ENCODE data around the gene KRI1. TPM values are rescaled to one million over a fixed set of nuclear protein-coding genes. Genes with fewer than 3 reads are reported as not detected.
A peak's percentile ranks its signal among the peaks of the same experiment; 100 is the strongest.

Gene KRI1
- total and polyA plus RNA-seq, 7 donors = 7.2 to 28.9 (median 14.5) TPM

DNA sequence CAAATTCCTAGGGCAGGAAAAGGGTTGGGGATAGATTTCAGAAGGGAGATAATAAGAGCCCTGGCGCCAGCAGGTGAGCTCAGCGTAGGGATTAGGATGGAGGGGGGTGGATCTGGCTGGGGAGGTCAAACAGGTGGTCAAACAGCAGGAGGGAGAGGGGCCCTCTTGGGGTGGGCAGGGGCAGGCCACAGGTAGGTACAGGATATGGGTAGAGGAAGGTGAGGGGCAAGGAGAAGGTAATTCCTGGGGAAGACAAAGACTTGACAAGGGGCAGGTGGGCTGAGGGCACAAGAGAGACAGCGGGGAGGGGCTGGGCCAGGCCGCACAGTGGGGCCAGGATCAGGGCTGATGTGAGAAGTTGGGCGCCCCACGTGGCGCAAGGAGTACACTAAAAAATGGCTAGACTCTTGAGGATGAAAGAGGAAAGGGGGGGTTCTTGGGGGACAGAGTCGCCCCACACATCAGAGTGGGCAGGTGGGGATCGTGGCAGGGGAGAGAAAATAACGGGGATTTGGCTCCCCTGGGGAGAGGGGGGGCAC lies 713 bp downstream of the KRI1 start:
- DNase-seq = peak; percentile 77
- TF ChIP-seq POLR2A (IDR thresholded peaks at IDR 0.05) (no peak), POLR2AphosphoS5 (IDR thresholded peaks at IDR 0.05) (no peak), EP300 (IDR thresholded peaks at IDR 0.05) (no peak)
- TF ChIP-seq, protein P1, sequence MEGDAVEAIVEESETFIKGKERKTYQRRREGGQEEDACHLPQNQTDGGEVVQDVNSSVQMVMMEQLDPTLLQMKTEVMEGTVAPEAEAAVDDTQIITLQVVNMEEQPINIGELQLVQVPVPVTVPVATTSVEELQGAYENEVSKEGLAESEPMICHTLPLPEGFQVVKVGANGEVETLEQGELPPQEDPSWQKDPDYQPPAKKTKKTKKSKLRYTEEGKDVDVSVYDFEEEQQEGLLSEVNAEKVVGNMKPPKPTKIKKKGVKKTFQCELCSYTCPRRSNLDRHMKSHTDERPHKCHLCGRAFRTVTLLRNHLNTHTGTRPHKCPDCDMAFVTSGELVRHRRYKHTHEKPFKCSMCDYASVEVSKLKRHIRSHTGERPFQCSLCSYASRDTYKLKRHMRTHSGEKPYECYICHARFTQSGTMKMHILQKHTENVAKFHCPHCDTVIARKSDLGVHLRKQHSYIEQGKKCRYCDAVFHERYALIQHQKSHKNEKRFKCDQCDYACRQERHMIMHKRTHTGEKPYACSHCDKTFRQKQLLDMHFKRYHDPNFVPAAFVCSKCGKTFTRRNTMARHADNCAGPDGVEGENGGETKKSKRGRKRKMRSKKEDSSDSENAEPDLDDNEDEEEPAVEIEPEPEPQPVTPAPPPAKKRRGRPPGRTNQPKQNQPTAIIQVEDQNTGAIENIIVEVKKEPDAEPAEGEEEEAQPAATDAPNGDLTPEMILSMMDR (IDR thresholded peaks at IDR 0.05) = no peak
- Histone ChIP-seq H3K9me3 (no peaks in the 10 kb centered on the region), H3K27me3 (no peaks in the 10 kb centered on the region), H3K36me3 (peaks cover 2 to 18% (median 9%) of the 10 kb centered on the region in 4 donors), H3K4me1 (peaks cover 0 to 46% (median 39%) of the 10 kb centered on the region in 4 donors), H3K4me3 (peak overlapping the region; percentile 61 to 95 (median 84)), H3K27ac (peak overlapping the region; percentile 82 to 94 (median 90))
- WGBS, 2 donors = 11 to 19% methylated on average over 10 of the region's 10 CpGs
- intact Hi-C loops (cut with DNase I) = loop anchor here (5.0 kb wide), 1 partner anchor 163 kb away; the partner anchor contains the start of gene CDC37

DNA sequence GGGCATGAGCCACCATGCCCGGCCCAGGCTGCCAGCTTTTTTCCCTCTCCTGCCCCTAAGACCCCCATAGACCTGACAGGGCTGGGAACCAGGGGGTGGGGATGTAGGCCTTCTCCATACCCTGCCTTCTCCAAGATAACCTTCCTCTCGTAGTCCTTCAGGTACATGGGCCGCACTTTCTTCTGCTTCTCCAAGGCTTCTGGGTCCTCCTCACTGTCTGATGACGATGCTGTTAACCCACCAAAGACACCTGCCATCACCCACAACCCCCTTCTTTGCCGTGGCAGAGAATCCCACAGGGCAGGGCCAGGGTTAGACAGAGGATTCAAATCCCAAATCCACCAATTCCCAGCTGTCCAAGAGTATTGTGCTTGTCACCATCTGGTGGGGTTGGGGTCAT lies 3.2 kb downstream of the KRI1 start:
- no peak overlapping the region for H3K27ac ChIP-seq
- no peaks in the 10 kb centered on the region for H3K27me3 ChIP-seq
- peaks cover 15 to 42% (median 24%) of the 10 kb centered on the region in 4 donors for H3K36me3 ChIP-seq
- peaks cover 0 to 29% (median 23%) of the 10 kb centered on the region in 4 donors for H3K4me1 ChIP-seq
- no peak for TF ChIP-seq POLR2A (IDR thresholded peaks at IDR 0.05)
- TF ChIP-seq EP300 (IDR thresholded peaks at IDR 0.05) = no peak
- no peak for TF ChIP-seq POLR2AphosphoS5 (IDR thresholded peaks at IDR 0.05)
- TF ChIP-seq, protein P1 (IDR thresholded peaks at IDR 0.05) = no peak
- DNase-seq = no peak
- no peak overlapping the region for H3K4me3 ChIP-seq
- intact Hi-C loops (cut with DNase I) = no loop called here
- WGBS, 2 donors = 89 to 93% methylated on average over 5 of the region's 5 CpGs
- no peaks in the 10 kb centered on the region for H3K9me3 ChIP-seq

DNA sequence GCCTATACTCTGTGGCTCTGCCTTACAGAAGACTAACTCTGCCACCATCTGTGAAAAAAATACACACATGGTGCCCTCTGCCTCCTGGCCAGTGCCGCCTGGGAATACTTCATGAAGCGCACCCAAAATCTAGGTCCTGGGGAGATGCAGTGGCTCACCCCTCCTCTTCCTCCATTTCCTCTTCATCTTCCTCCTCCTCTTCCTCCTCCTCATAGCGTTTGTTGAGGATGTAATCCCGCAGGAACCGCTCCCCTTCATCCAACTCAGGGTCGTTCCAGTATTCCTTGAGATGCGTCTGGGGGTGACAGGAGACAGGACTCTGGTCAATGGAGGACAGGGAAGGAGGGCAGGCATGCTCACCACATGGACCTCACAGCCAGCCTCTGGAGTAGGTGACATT lies 5.7 kb downstream of the KRI1 start:
- TF ChIP-seq POLR2A (IDR thresholded peaks at IDR 0.05) = no peak
- TF ChIP-seq EP300 (IDR thresholded peaks at IDR 0.05) = no peak
- TF ChIP-seq, protein P1 (IDR thresholded peaks at IDR 0.05) = no peak
- no peak for TF ChIP-seq POLR2AphosphoS5 (IDR thresholded peaks at IDR 0.05)

DNA sequence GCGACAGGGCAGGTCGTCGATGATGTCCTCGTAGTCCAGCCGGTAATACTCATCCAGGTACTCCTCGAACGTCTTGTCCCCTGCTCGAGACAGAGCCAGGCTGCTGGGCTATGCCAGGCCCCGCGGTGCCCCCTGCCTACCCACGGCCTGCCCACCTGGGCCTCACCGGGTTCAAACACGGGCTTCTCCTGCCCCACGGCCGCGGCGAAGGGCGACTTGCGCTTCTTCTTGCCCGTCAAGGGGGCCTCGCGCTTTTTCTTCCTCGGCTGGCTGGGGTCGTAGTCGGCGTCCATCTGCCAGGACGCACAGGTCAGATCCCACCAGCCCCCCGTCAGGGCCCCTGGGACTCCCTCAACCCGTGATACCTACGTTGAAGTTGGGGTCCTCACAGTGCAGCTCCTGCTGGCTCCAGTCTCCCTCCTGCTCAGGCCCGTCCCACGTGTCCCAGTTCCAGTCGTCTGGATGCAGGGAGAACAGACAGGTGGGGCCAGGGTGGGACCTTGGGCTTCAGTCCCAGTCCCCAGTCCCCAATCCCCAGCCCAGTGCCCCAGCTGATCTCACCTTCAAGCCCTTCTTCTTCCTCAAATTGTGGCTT lies 8.1 kb downstream of the KRI1 start:
- intact Hi-C loops (cut with DNase I) = no loop called here
- Histone ChIP-seq H3K36me3 (peaks cover 33 to 92% (median 42%) of the 10 kb centered on the region in 4 donors), H3K9me3 (no peaks in the 10 kb centered on the region), H3K27me3 (no peaks in the 10 kb centered on the region), H3K27ac (no peak overlapping the region), H3K4me3 (no peak overlapping the region), H3K4me1 (no peaks in the 10 kb centered on the region)
- no peak for DNase-seq
- TF ChIP-seq POLR2A (IDR thresholded peaks at IDR 0.05) (no peak), POLR2AphosphoS5 (IDR thresholded peaks at IDR 0.05) (no peak), EP300 (IDR thresholded peaks at IDR 0.05) (no peak)
- TF ChIP-seq, protein P1 (IDR thresholded peaks at IDR 0.05) = no peak
- WGBS, 2 donors = 94 to 96% methylated on average over 33 of the region's 33 CpGs

More for the DNA sequence above, 5.7 kb downstream of the KRI1 start:
- Histone ChIP-seq H3K36me3 (peaks cover 20 to 67% (median 25%) of the 10 kb centered on the region in 4 donors), H3K4me1 (peaks cover 0 to 11% (median 6%) of the 10 kb centered on the region in 4 donors), H3K4me3 (no peak overlapping the region), H3K9me3 (no peaks in the 10 kb centered on the region), H3K27me3 (no peaks in the 10 kb centered on the region), H3K27ac (no peak overlapping the region)
- DNase-seq = no peak
- intact Hi-C loops (cut with DNase I) = no loop called here
- 92% methylated on average over 7 of the region's 7 CpGs for WGBS, 2 donors
